Peyer's patch (tissue), 4 donors: Measurements from ENCODE around the gene GPD2. TPM values are rescaled to one million over a fixed set of nuclear protein-coding genes. Genes with fewer than 3 reads are reported as not detected.
"Not testable (repeated sequence)": the region's sequence is repeated elsewhere in the genome, so short reads cannot be mapped to it uniquely, and the experiment has no call there.

Experiments
- DNase-seq, 3 donors: peaks; one replicate each; pipeline ENCODE4 v3.0.0-alpha.2; 2017 to 2019
- H3K27ac ChIP-seq, 4 donors: fragments of 200-600 bp; sonication (generic); one replicate each; pipeline ENCODE4 v1.5.1; 2016 to 2019
- H3K27me3 ChIP-seq, 2 donors: fragments of 200-600 bp; sonication (generic); one replicate each; pipeline ENCODE4 v1.5.1; 2019
- H3K36me3 ChIP-seq, 3 donors: fragments of 200-600 bp; sonication (generic); one replicate each; pipeline ENCODE4 v1.5.1; 2016 to 2019
- H3K4me1 ChIP-seq, 4 donors: fragments of 200-600 bp; sonication (generic); one replicate each; pipeline ENCODE4 v1.5.1; 2016 to 2019
- H3K4me3 ChIP-seq, 4 donors: fragments of 200-600 bp; sonication (generic); 1 replicate in 3 of 4; 2 replicates in 1 of 4; pipeline ENCODE4 v1.5.1; 2016 to 2019; ENCODE audit warnings: mild to moderate bottlenecking in 1 of 4
- H3K9me3 ChIP-seq, 4 donors: fragments of 200-600 bp; sonication (generic); one replicate each; pipeline ENCODE4 v1.5.1; 2016 to 2019; ENCODE audit warnings: mild to moderate bottlenecking in 1 of 4
- CTCF ChIP-seq, 6 experiments: fragments of 450-650 bp in 4 of 6; fragments of 200-600 bp in 2 of 6; sonication (generic) in 1 of 6; IDR thresholded peaks; one replicate each; pipeline ENCODE4 v1.5.1; 2017 to 2019; ENCODE audit warnings: antibody characterized with exemption in 6 of 6, mild to moderate bottlenecking in 3 of 6, moderate library complexity in 1 of 6
- POLR2A ChIP-seq, 2 donors: fragments of 450-650 bp; IDR thresholded peaks; one replicate each; pipeline ENCODE4 v1.5.1; 2017; ENCODE audit warnings: antibody characterized with exemption in 2 of 2, mild to moderate bottlenecking in 2 of 2, moderate library complexity in 2 of 2
- total RNA-seq, 4 donors: library from RNA; depleted of rRNA; stranded (reverse); fragments of >200 nt; gene quantifications; one replicate each; pipeline ENCODE4 v1.1.0, GENCODE V29; 2016

GPD2 gene
- total RNA-seq, 4 donors from 2014 or later: 50.3 to 125 (median 83.4) TPM

GRCh38 chr2:156489195-156489594 lies 53.0 kb downstream of the GPD2 start:
- no peak for TF ChIP-seq POLR2A (IDR thresholded peaks at IDR 0.05)
- no peak for TF ChIP-seq CTCF (IDR thresholded peaks at IDR 0.05)

DNA sequence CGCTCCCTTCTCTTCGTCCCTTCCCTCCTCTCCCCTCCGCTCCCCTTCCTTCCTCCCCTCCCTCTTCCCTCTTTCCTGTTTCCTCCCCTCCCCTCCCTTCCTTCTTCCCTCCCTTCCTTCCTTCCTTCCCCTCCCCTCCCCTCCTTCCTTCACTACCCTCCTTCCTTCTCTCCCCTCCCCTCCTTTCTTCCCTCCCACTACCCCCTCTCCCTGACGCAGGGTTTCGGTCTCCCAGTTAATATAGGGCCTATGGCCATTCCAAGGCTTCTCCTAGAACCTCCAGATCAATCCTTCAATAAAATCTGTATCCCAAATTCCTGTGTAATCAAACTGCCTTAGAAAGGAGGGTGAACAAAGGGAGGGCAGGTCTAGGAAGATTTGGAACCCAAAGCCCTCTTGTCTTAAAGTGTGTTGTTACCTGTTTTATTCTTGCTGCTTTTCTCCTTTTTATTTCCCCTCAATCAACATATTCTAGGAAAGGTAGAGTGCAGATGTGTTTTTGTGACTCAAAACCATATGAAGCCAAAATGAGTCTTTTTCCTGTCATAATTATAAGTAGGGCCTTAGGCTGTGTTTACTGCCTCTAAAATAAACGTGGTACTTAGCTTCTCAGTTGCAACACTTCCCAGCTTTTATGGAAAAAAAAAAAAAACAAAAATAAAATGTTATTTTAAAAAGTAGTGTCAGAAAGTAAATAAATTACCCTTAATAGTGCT lies 53.7 kb downstream of the GPD2 start:
- no peaks in the 10 kb centered on the region for H3K27me3 ChIP-seq
- H3K36me3 ChIP-seq: no peaks in the 10 kb centered on the region
- no peaks in the 10 kb centered on the region for H3K4me1 ChIP-seq
- no peak for DNase-seq
- no peak overlapping the region for H3K27ac ChIP-seq
- no peaks in the 10 kb centered on the region for H3K9me3 ChIP-seq
- H3K4me3 ChIP-seq: no peak overlapping the region
- TF ChIP-seq CTCF (IDR thresholded peaks at IDR 0.05): no peak
- no peak for TF ChIP-seq POLR2A (IDR thresholded peaks at IDR 0.05)

More at GRCh38 chr2:156489195-156489594, 53.0 kb downstream of the GPD2 start:
- no peak for DNase-seq
- Histone ChIP-seq H3K27ac (no peak overlapping the region), H3K9me3 (no peaks in the 10 kb centered on the region), H3K27me3 (no peaks in the 10 kb centered on the region), H3K4me1 (no peaks in the 10 kb centered on the region), H3K4me3 (no peak overlapping the region), H3K36me3 (no peaks in the 10 kb centered on the region)

GRCh38 chr2:156490466-156490840 lies 54.3 kb downstream of the GPD2 start:
- DNase-seq: no peak
- Histone ChIP-seq H3K27me3 (no peaks in the 10 kb centered on the region), H3K27ac (no peak overlapping the region), H3K4me1 (no peaks in the 10 kb centered on the region), H3K9me3 (no peaks in the 10 kb centered on the region), H3K36me3 (no peaks in the 10 kb centered on the region), H3K4me3 (no peak overlapping the region)
- TF ChIP-seq CTCF (IDR thresholded peaks at IDR 0.05): no peak
- TF ChIP-seq POLR2A (IDR thresholded peaks at IDR 0.05): no peak

DNA sequence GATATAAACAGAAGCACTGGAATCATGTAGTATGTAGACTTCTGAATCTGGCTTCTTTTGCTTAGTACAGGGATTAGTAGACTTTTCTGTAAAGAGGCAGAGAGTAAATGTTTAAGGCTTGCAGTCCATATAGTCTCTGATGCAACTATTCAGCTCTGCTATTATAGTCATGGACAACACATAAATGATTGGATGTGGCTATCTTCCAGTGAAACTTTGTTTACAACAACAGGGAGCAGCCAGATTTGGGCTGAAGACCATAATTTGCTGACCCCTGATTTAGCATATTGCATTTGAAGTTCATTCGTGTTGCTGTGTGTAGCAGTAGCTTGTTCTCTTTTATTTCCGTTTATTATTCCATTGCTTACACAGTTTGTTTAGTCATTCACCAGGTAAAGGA lies 55.0 kb downstream of the GPD2 start:
- no peaks in the 10 kb centered on the region for H3K9me3 ChIP-seq
- no peak overlapping the region for H3K27ac ChIP-seq
- no peak overlapping the region for H3K4me3 ChIP-seq
- no peaks in the 10 kb centered on the region for H3K4me1 ChIP-seq
- no peak for DNase-seq
- TF ChIP-seq CTCF (IDR thresholded peaks at IDR 0.05) (no peak), POLR2A (IDR thresholded peaks at IDR 0.05) (no peak)
- no peaks in the 10 kb centered on the region for H3K36me3 ChIP-seq
- H3K27me3 ChIP-seq: no peaks in the 10 kb centered on the region

GRCh38 chr2:156492979-156493378 lies 56.8 kb downstream of the GPD2 start:
- no peaks in the 10 kb centered on the region for H3K4me1 ChIP-seq
- no peak for DNase-seq
- H3K27me3 ChIP-seq: no peaks in the 10 kb centered on the region
- TF ChIP-seq CTCF (IDR thresholded peaks at IDR 0.05) (no peak), POLR2A (IDR thresholded peaks at IDR 0.05) (no peak)
- H3K9me3 ChIP-seq: no peaks in the 10 kb centered on the region
- no peaks in the 10 kb centered on the region for H3K36me3 ChIP-seq
- H3K27ac ChIP-seq: no peak overlapping the region
- no peak overlapping the region for H3K4me3 ChIP-seq

DNA sequence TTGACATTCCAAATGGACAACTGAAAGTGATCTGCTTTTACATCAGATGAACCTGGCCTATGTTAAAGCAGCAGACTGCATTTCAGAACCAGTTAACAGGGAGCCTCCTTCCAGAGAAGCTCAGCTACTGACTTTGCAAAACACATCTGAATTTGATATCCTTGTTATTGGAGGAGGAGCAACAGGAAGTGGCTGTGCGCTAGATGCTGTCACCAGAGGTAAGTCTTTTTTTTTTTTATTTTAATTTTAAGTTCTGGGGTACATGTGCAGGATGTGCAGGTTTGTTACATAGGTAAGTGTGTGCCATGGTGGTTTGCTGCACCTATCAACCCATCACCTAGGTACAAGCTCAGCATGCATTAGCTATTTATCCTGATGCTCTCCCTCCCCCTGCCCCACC lies 59.8 kb downstream of the GPD2 start:
- H3K36me3 ChIP-seq, H3K4me1 ChIP-seq, DNase-seq, H3K27me3 ChIP-seq, H3K27ac ChIP-seq, H3K9me3 ChIP-seq, H3K4me3 ChIP-seq: not testable (repeated sequence)
